ENCODE data around the gene DOCK3.

GRCh38 chr3:50924638-50925037, 249.9 kb downstream of the DOCK3 start:
- TF ChIP-seq, protein P1, sequence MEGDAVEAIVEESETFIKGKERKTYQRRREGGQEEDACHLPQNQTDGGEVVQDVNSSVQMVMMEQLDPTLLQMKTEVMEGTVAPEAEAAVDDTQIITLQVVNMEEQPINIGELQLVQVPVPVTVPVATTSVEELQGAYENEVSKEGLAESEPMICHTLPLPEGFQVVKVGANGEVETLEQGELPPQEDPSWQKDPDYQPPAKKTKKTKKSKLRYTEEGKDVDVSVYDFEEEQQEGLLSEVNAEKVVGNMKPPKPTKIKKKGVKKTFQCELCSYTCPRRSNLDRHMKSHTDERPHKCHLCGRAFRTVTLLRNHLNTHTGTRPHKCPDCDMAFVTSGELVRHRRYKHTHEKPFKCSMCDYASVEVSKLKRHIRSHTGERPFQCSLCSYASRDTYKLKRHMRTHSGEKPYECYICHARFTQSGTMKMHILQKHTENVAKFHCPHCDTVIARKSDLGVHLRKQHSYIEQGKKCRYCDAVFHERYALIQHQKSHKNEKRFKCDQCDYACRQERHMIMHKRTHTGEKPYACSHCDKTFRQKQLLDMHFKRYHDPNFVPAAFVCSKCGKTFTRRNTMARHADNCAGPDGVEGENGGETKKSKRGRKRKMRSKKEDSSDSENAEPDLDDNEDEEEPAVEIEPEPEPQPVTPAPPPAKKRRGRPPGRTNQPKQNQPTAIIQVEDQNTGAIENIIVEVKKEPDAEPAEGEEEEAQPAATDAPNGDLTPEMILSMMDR (IDR thresholded peaks at IDR 0.05; ENCODE audit: low read length) = no peak
- no peak for TF ChIP-seq EZH2 (optimal IDR thresholded peaks at IDR 0.05; ENCODE audit: low read depth, low read length)
